Astrocyte (in vitro differentiated cells and primary cell): ENCODE results near the gene DNAJC17. TPM values are rescaled to one million over a fixed set of nuclear protein-coding genes. Genes with fewer than 3 reads are reported as not detected.

Experiments used
- DNase-seq: peaks from one replicate; pipeline ENCODE4 v3.0.0-alpha.2; 2010; ENCODE audit warnings: low read depth
- FAIRE-seq: peaks from 2 replicates; lab custom pipeline; 2011; peaks lifted over from hg19 to GRCh38; lab: Jason Lieb, UNC
- H2AFZ ChIP-seq: 2 replicates; pipeline ENCODE4 v1.6.0; 2012; ENCODE audit warnings: low read depth, low read length, inconsistent platforms
- H3K27ac ChIP-seq: 2 replicates; pipeline ENCODE4 v1.5.1; 2011; ENCODE audit warnings: low read depth, low read length, inconsistent platforms
- H3K27me3 ChIP-seq: 2 replicates; pipeline ENCODE4 v1.6.0; 2011; ENCODE audit warnings: low read length, inconsistent platforms; ENCODE audit not compliant: insufficient read depth
- H3K36me3 ChIP-seq: 2 replicates; pipeline ENCODE4 v1.5.1; 2011; ENCODE audit warnings: low read length, inconsistent platforms; ENCODE audit not compliant: insufficient read depth
- H3K4me1 ChIP-seq: 2 replicates; pipeline ENCODE4 v1.5.1; 2011; ENCODE audit warnings: low read length, inconsistent platforms; ENCODE audit not compliant: insufficient read depth
- H3K4me2 ChIP-seq: 2 replicates; pipeline ENCODE4 v1.6.0; 2012; ENCODE audit warnings: low read length, inconsistent platforms
- H3K4me3 ChIP-seq: 2 replicates; pipeline ENCODE4 v1.5.1; 2011; ENCODE audit warnings: low read depth, mild to moderate bottlenecking, low read length, inconsistent platforms; ENCODE audit not compliant: insufficient read depth
- H3K79me2 ChIP-seq: 2 replicates; pipeline ENCODE4 v1.6.0; 2012; ENCODE audit warnings: mild to moderate bottlenecking, low read length, inconsistent platforms; ENCODE audit not compliant: insufficient read depth
- H3K9ac ChIP-seq: 2 replicates; pipeline ENCODE4 v1.6.0; 2012; ENCODE audit warnings: mild to moderate bottlenecking, low read length, inconsistent platforms
- H3K9me3 ChIP-seq: 2 replicates; pipeline ENCODE4 v1.5.1; 2012; ENCODE audit warnings: low read depth, mild to moderate bottlenecking, low read length, inconsistent platforms; ENCODE audit not compliant: insufficient read depth
- H4K20me1 ChIP-seq: 2 replicates; pipeline ENCODE4 v1.6.0; 2012; ENCODE audit warnings: low read length, inconsistent platforms; ENCODE audit not compliant: insufficient read depth
- H3K27ac Mint-ChIP-seq: one replicate; pipeline ENCODE4 v1.8.0; 2021; ENCODE audit warnings: mild to moderate bottlenecking, mixed read lengths; ENCODE audit not compliant: unreplicated experiment
- H3K27me3 Mint-ChIP-seq: one replicate; pipeline ENCODE4 v1.8.0; 2021; ENCODE audit warnings: low read depth, mixed read lengths; ENCODE audit not compliant: unreplicated experiment
- H3K36me3 Mint-ChIP-seq: one replicate; pipeline ENCODE4 v1.8.0; 2021; ENCODE audit warnings: low read depth, mixed read lengths; ENCODE audit not compliant: unreplicated experiment
- H3K4me1 Mint-ChIP-seq: one replicate; pipeline ENCODE4 v1.8.0; 2021; ENCODE audit warnings: low read depth, mixed read lengths; ENCODE audit not compliant: unreplicated experiment
- H3K4me3 Mint-ChIP-seq: one replicate; pipeline ENCODE4 v1.8.0; 2021; ENCODE audit warnings: mild to moderate bottlenecking, moderate library complexity, mixed read lengths; ENCODE audit not compliant: unreplicated experiment
- H3K9me3 Mint-ChIP-seq: one replicate; pipeline ENCODE4 v1.8.0; 2021; ENCODE audit warnings: mild to moderate bottlenecking, mixed read lengths; ENCODE audit not compliant: unreplicated experiment
- CTCF ChIP-seq: IDR thresholded peaks from 2 replicates; pipeline ENCODE4 v1.5.1; 2011; ENCODE audit warnings: low read depth, mild to moderate bottlenecking, inconsistent platforms, low read length, moderate library complexity; ENCODE audit not compliant: insufficient read depth
- EZH2 ChIP-seq: IDR thresholded peaks from 2 replicates; pipeline ENCODE4 v1.6.1; 2012; ENCODE audit warnings: mild to moderate bottlenecking, low read length, inconsistent platforms; ENCODE audit not compliant: insufficient read depth
- total RNA-seq: library from RNA; stranded (reverse); gene quantifications from 2 replicates; pipeline ENCODE4 v1.2.1, GENCODE V29; 2021

DNAJC17 gene
- total RNA-seq, 1 donor from 2014 or later: 21.0 TPM

- no peak overlapping the region for H3K4me2 ChIP-seq
- H3K79me2 ChIP-seq: no peaks in the 10 kb centered on the region
- no peaks in the 10 kb centered on the region for H3K27me3 Mint-ChIP-seq
- peaks cover 15% of the 10 kb centered on the region for H3K4me1 Mint-ChIP-seq
- no peak overlapping the region for H2AFZ ChIP-seq
- no peaks in the 10 kb centered on the region for H3K9me3 Mint-ChIP-seq
- peaks cover 15% of the 10 kb centered on the region for H3K36me3 Mint-ChIP-seq
- no peak for TF ChIP-seq EZH2
- TF ChIP-seq CTCF: no peak
- H4K20me1 ChIP-seq: peaks cover 31% of the 10 kb centered on the region
- H3K4me3 Mint-ChIP-seq: no peak overlapping the region
- H3K27ac Mint-ChIP-seq: no peak overlapping the region
- no peak for DNase-seq
- FAIRE-seq: no peak
- H3K4me1 ChIP-seq: peaks cover 35% of the 10 kb centered on the region
- H3K27me3 ChIP-seq: no peaks in the 10 kb centered on the region
- no peak overlapping the region for H3K27ac ChIP-seq
- H3K9ac ChIP-seq: no peak overlapping the region
- peaks cover 14% of the 10 kb centered on the region for H3K36me3 ChIP-seq
- H3K4me3 ChIP-seq: no peak overlapping the region
- H3K9me3 ChIP-seq: no peaks in the 10 kb centered on the region
Observed at GRCh38 chr15:40771242-40771641, 36.0 kb downstream of the DNAJC17 start.

DNA sequence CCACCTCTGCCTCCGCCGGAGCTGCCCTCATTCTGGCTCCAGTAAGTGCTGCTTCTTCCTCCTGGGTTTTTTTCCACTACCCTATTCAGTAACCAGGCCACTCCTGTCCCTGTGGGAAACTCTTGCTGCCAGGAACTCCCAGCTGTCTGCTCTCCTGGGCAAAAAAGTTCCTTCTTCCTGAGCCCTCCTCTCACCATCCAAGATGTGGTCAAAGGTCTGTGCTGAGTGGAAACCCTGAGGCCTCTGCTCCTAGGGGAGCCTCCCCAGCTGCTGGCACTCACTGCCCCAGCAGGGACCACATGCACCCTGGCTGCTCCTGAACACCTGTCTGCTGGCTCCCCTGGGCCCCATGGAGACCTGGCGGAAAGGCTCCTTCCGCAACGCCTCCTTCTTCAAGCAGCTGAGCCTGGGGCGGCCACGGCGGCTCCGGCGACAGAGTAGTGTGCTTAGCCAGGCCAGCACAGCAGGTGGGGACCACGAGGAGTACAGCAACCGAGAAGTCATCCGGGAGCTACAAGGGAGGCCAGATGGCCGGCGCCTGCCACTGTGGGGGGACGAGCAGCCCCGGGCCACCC is 37.0 kb downstream of the DNAJC17 start:
- H3K4me1 Mint-ChIP-seq: peaks cover 18% of the 10 kb centered on the region
- Histone ChIP-seq H3K4me3 (no peak overlapping the region), H3K9ac (peak overlapping the region; percentile 24), H3K79me2 (no peaks in the 10 kb centered on the region), H3K9me3 (no peaks in the 10 kb centered on the region), H3K27me3 (no peaks in the 10 kb centered on the region), H3K27ac (no peak overlapping the region), H3K36me3 (peaks cover 5% of the 10 kb centered on the region), H2AFZ (no peak overlapping the region), H3K4me2 (peak overlapping the region; percentile 71), H4K20me1 (peaks cover 40% of the 10 kb centered on the region), H3K4me1 (peaks cover 45% of the 10 kb centered on the region)
- no peak overlapping the region for H3K4me3 Mint-ChIP-seq
- no peaks in the 10 kb centered on the region for H3K27me3 Mint-ChIP-seq
- no peaks in the 10 kb centered on the region for H3K9me3 Mint-ChIP-seq
- DNase-seq (no peak), FAIRE-seq (no peak)
- H3K27ac Mint-ChIP-seq: no peak overlapping the region
- H3K36me3 Mint-ChIP-seq: peaks cover 12% of the 10 kb centered on the region
- no peak for TF ChIP-seq EZH2
- no peak for TF ChIP-seq CTCF
